ENCODE results near the gene ERGIC1. TPM values are rescaled to one million over a fixed set of nuclear protein-coding genes. Genes with fewer than 3 reads are reported as not detected.
A peak's percentile ranks its signal among the peaks of the same experiment; 100 is the strongest.
"Not testable (repeated sequence)": the region's sequence is repeated elsewhere in the genome, so short reads cannot be mapped to it uniquely, and the experiment has no call there.

ERGIC1 gene
- total RNA-seq, 1 donor from 2014 or later: 99.1 TPM

DNA sequence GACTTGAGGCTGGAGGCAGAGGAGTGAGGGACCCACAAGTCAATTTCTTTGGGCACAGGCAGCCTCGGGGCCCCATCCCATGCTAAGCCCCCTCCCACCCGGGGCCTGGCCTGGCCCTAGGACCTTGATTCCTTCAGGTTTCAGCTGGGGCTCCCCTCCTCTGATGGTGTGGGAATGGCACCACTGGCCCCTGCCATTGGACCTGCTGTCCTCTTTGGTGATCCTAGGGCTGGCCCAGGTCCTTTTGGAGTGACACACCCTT lies 10.5 kb downstream of the ERGIC1 start:
- no peak for DNase-seq (ENCODE audit: low read depth)
- no peak overlapping the region for H3K4me3 ChIP-seq (ENCODE audit: low read depth, low read length)
- TF ChIP-seq, protein P1, sequence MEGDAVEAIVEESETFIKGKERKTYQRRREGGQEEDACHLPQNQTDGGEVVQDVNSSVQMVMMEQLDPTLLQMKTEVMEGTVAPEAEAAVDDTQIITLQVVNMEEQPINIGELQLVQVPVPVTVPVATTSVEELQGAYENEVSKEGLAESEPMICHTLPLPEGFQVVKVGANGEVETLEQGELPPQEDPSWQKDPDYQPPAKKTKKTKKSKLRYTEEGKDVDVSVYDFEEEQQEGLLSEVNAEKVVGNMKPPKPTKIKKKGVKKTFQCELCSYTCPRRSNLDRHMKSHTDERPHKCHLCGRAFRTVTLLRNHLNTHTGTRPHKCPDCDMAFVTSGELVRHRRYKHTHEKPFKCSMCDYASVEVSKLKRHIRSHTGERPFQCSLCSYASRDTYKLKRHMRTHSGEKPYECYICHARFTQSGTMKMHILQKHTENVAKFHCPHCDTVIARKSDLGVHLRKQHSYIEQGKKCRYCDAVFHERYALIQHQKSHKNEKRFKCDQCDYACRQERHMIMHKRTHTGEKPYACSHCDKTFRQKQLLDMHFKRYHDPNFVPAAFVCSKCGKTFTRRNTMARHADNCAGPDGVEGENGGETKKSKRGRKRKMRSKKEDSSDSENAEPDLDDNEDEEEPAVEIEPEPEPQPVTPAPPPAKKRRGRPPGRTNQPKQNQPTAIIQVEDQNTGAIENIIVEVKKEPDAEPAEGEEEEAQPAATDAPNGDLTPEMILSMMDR (conservative IDR thresholded peaks at IDR 0.05; ENCODE audit: low read depth, low read length): no peak

DNA sequence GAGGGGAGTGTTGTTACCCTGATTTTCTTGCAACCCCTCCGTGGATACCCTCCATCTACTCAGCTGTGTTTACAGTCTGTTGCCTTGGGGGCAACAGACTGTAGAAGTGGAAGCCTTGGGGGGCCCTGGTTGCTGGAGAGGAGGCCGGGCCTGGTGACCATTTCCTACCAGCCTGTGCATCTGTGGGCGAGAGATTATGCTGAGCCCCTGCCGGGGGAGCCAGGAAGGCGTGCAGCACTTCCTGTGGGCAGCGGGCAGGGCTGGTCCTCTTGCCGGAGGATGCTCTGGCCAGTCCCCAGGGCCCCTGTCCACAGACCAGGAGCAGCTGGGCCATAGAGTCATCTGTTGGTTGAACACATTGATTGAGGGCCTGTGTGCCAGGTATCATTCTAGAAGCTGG lies 11.1 kb downstream of the ERGIC1 start:
- DNase-seq (ENCODE audit: low read depth): no peak
- TF ChIP-seq, protein P1 (conservative IDR thresholded peaks at IDR 0.05; ENCODE audit: low read depth, low read length): no peak
- no peak overlapping the region for H3K4me3 ChIP-seq (ENCODE audit: low read depth, low read length)

DNA sequence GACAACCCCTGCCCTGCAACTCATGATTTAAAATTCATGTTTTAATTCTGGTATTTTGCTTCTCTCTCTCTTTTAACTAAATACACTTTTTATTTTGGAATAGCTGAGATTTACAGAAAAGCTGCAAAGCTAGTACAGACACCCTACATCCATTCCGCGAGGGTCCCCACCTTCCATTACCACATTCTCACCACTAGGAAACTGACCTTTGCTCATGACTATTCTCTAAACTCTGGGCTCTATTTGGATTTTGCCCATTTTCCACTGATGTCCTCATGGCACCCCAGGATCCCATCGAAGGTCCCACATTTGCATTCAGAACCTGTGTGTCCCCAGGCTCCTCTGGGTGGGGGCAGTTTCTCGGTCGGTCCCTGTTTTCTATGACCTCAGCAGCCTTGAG lies 11.5 kb downstream of the ERGIC1 start:
- H3K4me3 ChIP-seq (ENCODE audit: low read depth, low read length): no peak overlapping the region
- TF ChIP-seq, protein P1 (conservative IDR thresholded peaks at IDR 0.05; ENCODE audit: low read depth, low read length): peak; percentile 32
- no peak for DNase-seq (ENCODE audit: low read depth)

DNA sequence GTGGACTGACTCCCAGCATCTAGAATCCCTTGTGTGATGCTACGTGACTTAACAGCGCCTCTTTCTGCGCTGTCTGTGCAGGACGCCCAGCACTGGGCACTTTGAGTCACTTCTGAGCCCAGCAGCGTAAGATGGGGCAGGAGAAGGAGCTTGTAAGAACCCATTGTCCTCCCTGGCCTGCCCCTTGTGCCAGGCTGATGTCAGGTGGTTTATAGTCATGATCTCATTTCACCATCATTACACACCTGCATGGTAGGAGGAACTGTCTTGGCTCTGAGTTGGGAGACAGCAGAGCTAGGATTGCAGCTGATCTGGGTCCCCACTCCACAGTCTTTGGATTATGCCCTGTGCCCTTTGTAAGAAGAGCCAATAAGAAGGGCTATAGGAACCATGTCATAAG lies 12.2 kb downstream of the ERGIC1 start:
- no peak overlapping the region for H3K4me3 ChIP-seq (ENCODE audit: low read depth, low read length)
- TF ChIP-seq, protein P1 (conservative IDR thresholded peaks at IDR 0.05; ENCODE audit: low read depth, low read length): no peak
- no peak for DNase-seq (ENCODE audit: low read depth)

DNA sequence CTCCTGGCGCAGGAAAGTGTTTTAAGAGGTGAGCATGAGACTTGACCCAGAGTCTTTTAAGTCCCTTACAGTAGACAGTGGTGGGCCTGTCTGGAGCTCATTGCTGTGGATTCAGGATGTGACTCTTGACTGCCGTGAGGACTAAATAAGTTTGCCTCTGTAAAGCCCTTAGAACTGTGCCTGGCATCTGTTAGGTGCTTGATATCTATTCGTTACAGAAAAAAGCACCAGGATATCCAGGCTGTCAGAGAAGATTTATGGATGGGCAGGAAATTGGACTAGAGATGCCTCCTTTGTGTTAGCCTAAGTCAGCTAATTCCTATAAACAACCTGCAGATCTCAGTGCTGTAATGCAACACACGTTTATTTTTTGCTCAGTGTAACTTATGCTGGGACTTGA lies 12.6 kb downstream of the ERGIC1 start:
- DNase-seq (ENCODE audit: low read depth): no peak
- no peak overlapping the region for H3K4me3 ChIP-seq (ENCODE audit: low read depth, low read length)
- TF ChIP-seq, protein P1 (conservative IDR thresholded peaks at IDR 0.05; ENCODE audit: low read depth, low read length): no peak

DNA sequence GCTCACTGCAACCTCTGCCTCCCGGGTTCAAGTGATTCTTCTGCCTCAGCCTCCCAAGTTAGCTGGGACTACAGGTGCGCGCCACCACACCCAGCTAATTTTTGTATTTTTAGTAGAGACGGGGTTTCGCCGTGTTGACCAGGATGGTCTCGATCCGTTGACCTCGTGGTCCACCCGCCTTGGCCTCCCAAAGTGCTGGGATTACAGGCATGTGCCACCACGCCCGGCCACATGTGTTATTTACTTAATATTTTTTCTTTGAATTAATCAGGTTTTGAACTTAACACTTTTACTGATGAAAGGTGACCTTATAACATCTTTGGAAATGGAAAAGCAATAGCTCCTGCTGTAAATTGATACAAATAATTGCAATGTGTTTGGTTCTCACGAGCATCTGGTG lies 13.5 kb downstream of the ERGIC1 start:
- H3K4me3 ChIP-seq (ENCODE audit: low read depth, low read length); DNase-seq (ENCODE audit: low read depth): not testable (repeated sequence)

DNA sequence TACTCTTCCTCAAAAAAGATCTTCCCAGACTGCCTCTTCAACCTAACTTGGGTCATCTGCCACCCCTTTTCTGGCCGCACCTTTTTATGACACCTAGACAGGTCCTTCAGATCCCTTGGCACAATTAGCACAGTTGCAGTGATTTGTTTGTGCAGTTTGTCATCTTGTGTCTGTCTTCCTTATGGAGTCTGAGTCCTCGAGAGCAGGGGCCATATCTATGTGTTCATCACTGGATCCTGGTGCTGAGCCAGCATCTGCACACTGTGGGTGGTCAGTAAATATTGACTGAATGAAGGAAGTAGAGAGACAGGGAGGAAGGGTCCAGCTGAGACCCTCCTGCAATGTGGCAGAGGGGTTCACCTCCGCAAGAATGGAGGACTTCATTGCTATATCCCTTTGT lies 14.4 kb downstream of the ERGIC1 start:
- no peak for DNase-seq (ENCODE audit: low read depth)
- TF ChIP-seq, protein P1 (conservative IDR thresholded peaks at IDR 0.05; ENCODE audit: low read depth, low read length): no peak

More for the DNA sequence above, 14.4 kb downstream of the ERGIC1 start:
- H3K4me3 ChIP-seq (ENCODE audit: low read depth, low read length): no peak overlapping the region
